Melanocyte of skin (primary cell): ENCODE data around the gene FAM169A. TPM values are rescaled to one million over a fixed set of nuclear protein-coding genes. Genes with fewer than 3 reads are reported as not detected.

Source experiments
- small RNA-seq, 2 donors: library from RNA; depleted of rRNA; stranded (forward); fragments of <200 nt; gene quantifications; one replicate each; pipeline ENCODE3, GENCODE V24; 2012
- total RNA-seq, 2 donors: library from RNA; depleted of rRNA; stranded (reverse); fragments of >200 nt; gene quantifications; 2 replicates each; pipeline ENCODE4 v1.2.3, GENCODE V29; 2012

Gene FAM169A, protein sequence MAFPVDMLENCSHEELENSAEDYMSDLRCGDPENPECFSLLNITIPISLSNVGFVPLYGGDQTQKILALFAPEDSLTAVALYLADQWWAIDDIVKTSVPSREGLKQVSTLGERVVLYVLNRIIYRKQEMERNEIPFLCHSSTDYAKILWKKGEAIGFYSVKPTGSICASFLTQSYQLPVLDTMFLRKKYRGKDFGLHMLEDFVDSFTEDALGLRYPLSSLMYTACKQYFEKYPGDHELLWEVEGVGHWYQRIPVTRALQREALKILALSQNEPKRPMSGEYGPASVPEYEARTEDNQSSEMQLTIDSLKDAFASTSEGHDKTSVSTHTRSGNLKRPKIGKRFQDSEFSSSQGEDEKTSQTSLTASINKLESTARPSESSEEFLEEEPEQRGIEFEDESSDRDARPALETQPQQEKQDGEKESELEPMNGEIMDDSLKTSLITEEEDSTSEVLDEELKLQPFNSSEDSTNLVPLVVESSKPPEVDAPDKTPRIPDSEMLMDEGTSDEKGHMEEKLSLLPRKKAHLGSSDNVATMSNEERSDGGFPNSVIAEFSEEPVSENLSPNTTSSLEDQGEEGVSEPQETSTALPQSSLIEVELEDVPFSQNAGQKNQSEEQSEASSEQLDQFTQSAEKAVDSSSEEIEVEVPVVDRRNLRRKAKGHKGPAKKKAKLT
- 1 to 10 TPM in 1 of 2 donors, under 1 TPM in 1; 1.00 to 2.1 TPM for total RNA-seq

GRCh38 chr5:74865804-74866595, at the start of gene FAM169A:
FAM169A (minus strand) TSS chr5:74866387; CDS start chr5:74841676, 24,711 bp downstream.

GRCh38 chr5:74766849-74767578, 99.2 kb downstream of the FAM169A start, which contains the start of the genes GFM2 and NSA2:
GFM2 (minus strand) TSS chr5:74767117; CDS start chr5:74763742, 3,375 bp downstream.
NSA2 (plus strand) TSS chr5:74767249; CDS start chr5:74767361, 112 bp downstream.

Small RNA genes within 50 kb of the gene (small RNA-seq; reads per million reads assigned to genes)
- gene RF00561, result 0 to 0.04 reads per million in 2 donors

Other genes starting within 250 kb of the FAM169A start
- 100 to 1,000 TPM in 1 of 2 donors, 10 to 100 TPM in 1; 28.6 to 159 TPM for gene ENC1, start 225.7 kb downstream of the FAM169A start, total RNA-seq
- gene HEXB, start 181.2 kb downstream of the FAM169A start, total RNA-seq, result 100 to 1,000 TPM; 212 to 262 TPM
- gene GFM2, start 99.3 kb downstream of the FAM169A start, total RNA-seq, result 10 to 100 TPM; 46.8 to 58.6 TPM
- gene NSA2, start 99.1 kb downstream of the FAM169A start, total RNA-seq, result 10 to 100 TPM; 44.7 to 66.3 TPM
- gene GCNT4, start 186.2 kb upstream of the FAM169A start, total RNA-seq, result 1 to 10 TPM; 2.7 to 3.8 TPM